ENCODE data around the gene USP40. TPM values are rescaled to one million over a fixed set of nuclear protein-coding genes. Genes with fewer than 3 reads are reported as not detected.

USP40 gene
- total and polyA plus RNA-seq, 2 donors (not counting 1 experiment from before 2014, with no cell fraction given), result 19.8 to 37.0 TPM

DNA sequence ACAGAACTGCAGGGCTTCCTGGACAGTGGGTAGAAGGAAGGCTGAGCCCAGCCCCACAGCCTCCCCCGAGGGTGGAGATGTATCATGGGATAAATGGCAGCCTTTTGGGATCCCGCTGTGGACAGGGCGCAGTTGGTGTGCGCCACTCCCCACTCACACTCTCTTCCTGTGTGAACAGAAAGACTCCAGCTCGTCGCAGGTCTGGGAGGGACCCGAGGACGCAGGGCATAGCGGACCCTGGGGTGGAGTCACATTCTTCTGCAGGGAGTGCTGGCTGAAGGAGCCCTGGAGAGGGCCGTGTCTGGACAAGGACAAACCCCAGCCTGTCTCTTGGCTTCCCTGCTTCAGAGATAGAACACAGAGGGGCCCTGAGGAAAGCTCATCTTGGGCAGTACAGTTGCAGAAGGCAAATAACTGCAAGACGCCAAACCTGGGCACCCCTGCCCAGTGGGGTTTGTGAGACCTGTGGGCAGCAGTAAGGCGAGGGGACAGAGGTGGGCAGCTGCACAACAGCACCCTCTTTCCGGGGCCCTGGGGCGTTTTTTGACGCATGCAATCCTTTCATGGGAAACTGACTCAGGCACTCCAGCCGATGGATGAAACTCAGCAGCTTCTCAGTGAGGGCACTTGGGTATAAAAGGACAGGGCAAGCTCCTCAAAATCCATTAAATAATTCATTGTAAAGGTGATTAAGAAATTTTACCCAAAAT lies 101.9 kb downstream of the USP40 start:
- H3K4me1 Mint-ChIP-seq, result no peaks in the 10 kb centered on the region
- H3K27ac Mint-ChIP-seq, result no peak overlapping the region
- no peak for ATAC-seq (ENCODE audit: low read depth)
- ChIA-PET CTCF (interaction anchor here (0.6 kb wide), 1 partner anchor 108 kb away, joined by 5 read pairs; no protein-coding TSS in a partner anchor), POLR2A (no interaction called here)
- H4K20me1 ChIP-seq (ENCODE audit: control insufficient read depth, insufficient read depth, low read length, poor library complexity, severe bottlenecking), result peaks cover 23% of the 10 kb centered on the region
- no peaks in the 10 kb centered on the region for H3K4me1 ChIP-seq (ENCODE audit: control insufficient read depth in 2 of 2, insufficient read depth in 2 of 2, low read length in 2 of 2)
- no peak overlapping the region for H2AFZ ChIP-seq (ENCODE audit: insufficient read depth, low read depth, low read length, poor library complexity, severe bottlenecking)
- no peak overlapping the region for H3K27ac ChIP-seq (ENCODE audit: low read length in 2 of 2)
- H3K9ac ChIP-seq (ENCODE audit: low read length), result no peak overlapping the region
- H3K36me3 ChIP-seq (replicated peaks in 1 of 2; ENCODE audit: control extremely low read depth in 1 of 2, control insufficient read depth in 1 of 2, extremely low read depth in 1 of 2, insufficient read depth in 2 of 2, low read length in 1 of 2), result peaks cover 0 to 92% of the 10 kb centered on the region in 2 experiments
- H3K9me3 ChIP-seq (ENCODE audit: control extremely low read depth in 1 of 3, control insufficient read depth in 2 of 3, insufficient read depth in 1 of 3, low read length in 2 of 3), result no peaks in the 10 kb centered on the region
- no peaks in the 10 kb centered on the region for H3K27me3 Mint-ChIP-seq
- H3K4me3 ChIP-seq (ENCODE audit: control extremely low read depth in 1 of 5, extremely low read depth in 1 of 5, insufficient read depth in 1 of 5, low read depth in 2 of 5, low read length in 4 of 5), result no peak overlapping the region
- 96% methylated on average over 11 of the region's 16 CpGs for WGBS (ENCODE audit: insufficient coverage)
- intact Hi-C loops (cut with micrococcal nuclease), result no loop called here
- DNase-seq, result no peak
- H3K27me3 ChIP-seq (replicated peaks in 1 of 4; ENCODE audit: control extremely low read depth in 1 of 4, control insufficient read depth in 3 of 4, insufficient read depth in 4 of 4, low read length in 3 of 4), result no peaks in the 10 kb centered on the region
- no peaks in the 10 kb centered on the region for H3K9me3 Mint-ChIP-seq (ENCODE audit: insufficient read depth)
- H3K4me2 ChIP-seq (replicated peaks; ENCODE audit: low read depth, low read length, poor library complexity, severe bottlenecking), result no peak overlapping the region
- H3K79me2 ChIP-seq (ENCODE audit: control insufficient read depth, insufficient read depth, low read length), result peaks cover 12% of the 10 kb centered on the region
- no peak for TF ChIP-seq EZH2 (IDR thresholded peaks at IDR 0.05; ENCODE audit: borderline replicate concordance, insufficient read depth, low read depth, low read length, poor library complexity, severe bottlenecking)
- TF ChIP-seq, protein P1, sequence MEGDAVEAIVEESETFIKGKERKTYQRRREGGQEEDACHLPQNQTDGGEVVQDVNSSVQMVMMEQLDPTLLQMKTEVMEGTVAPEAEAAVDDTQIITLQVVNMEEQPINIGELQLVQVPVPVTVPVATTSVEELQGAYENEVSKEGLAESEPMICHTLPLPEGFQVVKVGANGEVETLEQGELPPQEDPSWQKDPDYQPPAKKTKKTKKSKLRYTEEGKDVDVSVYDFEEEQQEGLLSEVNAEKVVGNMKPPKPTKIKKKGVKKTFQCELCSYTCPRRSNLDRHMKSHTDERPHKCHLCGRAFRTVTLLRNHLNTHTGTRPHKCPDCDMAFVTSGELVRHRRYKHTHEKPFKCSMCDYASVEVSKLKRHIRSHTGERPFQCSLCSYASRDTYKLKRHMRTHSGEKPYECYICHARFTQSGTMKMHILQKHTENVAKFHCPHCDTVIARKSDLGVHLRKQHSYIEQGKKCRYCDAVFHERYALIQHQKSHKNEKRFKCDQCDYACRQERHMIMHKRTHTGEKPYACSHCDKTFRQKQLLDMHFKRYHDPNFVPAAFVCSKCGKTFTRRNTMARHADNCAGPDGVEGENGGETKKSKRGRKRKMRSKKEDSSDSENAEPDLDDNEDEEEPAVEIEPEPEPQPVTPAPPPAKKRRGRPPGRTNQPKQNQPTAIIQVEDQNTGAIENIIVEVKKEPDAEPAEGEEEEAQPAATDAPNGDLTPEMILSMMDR (IDR thresholded peaks at IDR 0.05), result no peak
- H3K4me3 Mint-ChIP-seq, result no peak overlapping the region

DNA sequence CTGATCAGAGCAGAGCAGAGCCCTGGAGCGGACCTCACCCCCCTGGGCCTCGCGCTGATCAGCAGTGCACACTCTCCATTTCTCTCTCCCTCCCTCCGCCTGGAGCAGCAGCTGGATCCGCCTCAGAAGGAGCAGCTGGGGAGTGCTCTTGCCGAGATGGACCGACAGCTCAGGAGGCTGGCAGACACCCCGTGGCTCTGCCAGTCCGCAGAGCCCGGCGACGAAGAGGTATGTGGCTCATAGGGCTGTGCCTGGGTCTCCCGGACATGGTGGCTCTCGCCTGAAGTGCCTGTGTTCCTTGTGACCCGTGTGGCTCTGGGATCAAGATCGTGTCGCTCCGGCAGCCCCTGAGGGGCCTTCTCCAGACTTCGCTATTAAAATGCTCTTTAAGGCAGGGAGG lies 102.5 kb downstream of the USP40 start:
- H4K20me1 ChIP-seq (ENCODE audit: control insufficient read depth, insufficient read depth, low read length, poor library complexity, severe bottlenecking), result peaks cover 22% of the 10 kb centered on the region
- H2AFZ ChIP-seq (ENCODE audit: insufficient read depth, low read depth, low read length, poor library complexity, severe bottlenecking), result no peak overlapping the region
- ATAC-seq (ENCODE audit: low read depth), result no peak
- H3K27ac Mint-ChIP-seq, result no peak overlapping the region
- DNase-seq, result no peak
- intact Hi-C loops (cut with micrococcal nuclease), result no loop called here
- H3K4me3 ChIP-seq (ENCODE audit: control extremely low read depth in 1 of 5, extremely low read depth in 1 of 5, insufficient read depth in 1 of 5, low read depth in 2 of 5, low read length in 4 of 5), result no peak overlapping the region
- no peak overlapping the region for H3K4me2 ChIP-seq (replicated peaks; ENCODE audit: low read depth, low read length, poor library complexity, severe bottlenecking)
- peaks cover 0 to 92% of the 10 kb centered on the region in 2 experiments for H3K36me3 ChIP-seq (replicated peaks in 1 of 2; ENCODE audit: control extremely low read depth in 1 of 2, control insufficient read depth in 1 of 2, extremely low read depth in 1 of 2, insufficient read depth in 2 of 2, low read length in 1 of 2)
- no peaks in the 10 kb centered on the region for H3K4me1 Mint-ChIP-seq
- no peaks in the 10 kb centered on the region for H3K4me1 ChIP-seq (ENCODE audit: control insufficient read depth in 2 of 2, insufficient read depth in 2 of 2, low read length in 2 of 2)
- H3K79me2 ChIP-seq (ENCODE audit: control insufficient read depth, insufficient read depth, low read length), result peaks cover 12% of the 10 kb centered on the region
- H3K27ac ChIP-seq (ENCODE audit: low read length in 2 of 2), result no peak overlapping the region
- no peaks in the 10 kb centered on the region for H3K27me3 ChIP-seq (replicated peaks in 1 of 4; ENCODE audit: control extremely low read depth in 1 of 4, control insufficient read depth in 3 of 4, insufficient read depth in 4 of 4, low read length in 3 of 4)
- ChIA-PET POLR2A (no interaction called here), CTCF (no interaction called here)
- no peaks in the 10 kb centered on the region for H3K9me3 ChIP-seq (ENCODE audit: control extremely low read depth in 1 of 3, control insufficient read depth in 2 of 3, insufficient read depth in 1 of 3, low read length in 2 of 3)
- TF ChIP-seq, protein P1 (IDR thresholded peaks at IDR 0.05), result no peak
- TF ChIP-seq EZH2 (IDR thresholded peaks at IDR 0.05; ENCODE audit: borderline replicate concordance, insufficient read depth, low read depth, low read length, poor library complexity, severe bottlenecking), result no peak
- no peak overlapping the region for H3K9ac ChIP-seq (ENCODE audit: low read length)
- H3K9me3 Mint-ChIP-seq (ENCODE audit: insufficient read depth), result no peaks in the 10 kb centered on the region
- H3K27me3 Mint-ChIP-seq, result no peaks in the 10 kb centered on the region
- 96% methylated on average over 19 of the region's 19 CpGs for WGBS (ENCODE audit: insufficient coverage)
- H3K4me3 Mint-ChIP-seq, result no peak overlapping the region

All from B cell (primary cell).